Trophoblast cell (in vitro differentiated cells and primary cell): ENCODE measurements around the gene DGKZ.

Experiments
- DNase-seq, 2 donors: peaks; one replicate each; pipeline ENCODE4 v3.0.0-alpha.2; 2016
- H2AFZ ChIP-seq: 2 replicates; pipeline ENCODE4 v1.6.1; 2013; ENCODE audit warnings: low read length, moderate library complexity, mild to moderate bottlenecking; ENCODE audit not compliant: insufficient read depth, poor library complexity
- H2AK5ac ChIP-seq: 2 replicates; pipeline ENCODE4 v1.6.1; 2013; ENCODE audit warnings: mild to moderate bottlenecking, low read length
- H2BK120ac ChIP-seq: 2 replicates; pipeline ENCODE4 v1.6.1; 2013; ENCODE audit warnings: low read length, mild to moderate bottlenecking, moderate library complexity; ENCODE audit not compliant: insufficient read depth, poor library complexity
- H2BK12ac ChIP-seq: 2 replicates; pipeline ENCODE4 v1.6.1; 2013; ENCODE audit warnings: mild to moderate bottlenecking, low read length, moderate library complexity
- H2BK5ac ChIP-seq: 2 replicates; pipeline ENCODE4 v1.6.1; 2013; ENCODE audit warnings: low read length, low read depth, moderate library complexity, mild to moderate bottlenecking; ENCODE audit not compliant: poor library complexity
- H3K14ac ChIP-seq: 2 replicates; pipeline ENCODE4 v1.6.1; 2013; ENCODE audit warnings: mild to moderate bottlenecking, low read length
- H3K18ac ChIP-seq: 2 replicates; pipeline ENCODE4 v1.6.1; 2013; ENCODE audit warnings: mild to moderate bottlenecking, low read length
- H3K23ac ChIP-seq: 2 replicates; pipeline ENCODE4 v1.6.1; 2013; ENCODE audit warnings: low read length
- H3K27ac ChIP-seq: 2 replicates; pipeline ENCODE4 v1.5.1; 2013; ENCODE audit warnings: low read depth, mild to moderate bottlenecking, inconsistent platforms, low read length, moderate library complexity
- H3K27me3 ChIP-seq: 2 replicates; pipeline ENCODE4 v1.6.1; 2013; ENCODE audit warnings: inconsistent platforms, mild to moderate bottlenecking, low read length, moderate library complexity; ENCODE audit not compliant: insufficient read depth
- H3K36me3 ChIP-seq, 2 experiments: 1 replicate in 1 of 2; 2 replicates in 1 of 2; pipeline ENCODE4 v1.6.1; 2013; ENCODE audit warnings: low read length in 2 of 2, mild to moderate bottlenecking in 2 of 2, moderate library complexity in 1 of 2; ENCODE audit not compliant: insufficient read depth in 2 of 2, control insufficient read depth in 1 of 2
- H3K4ac ChIP-seq: 2 replicates; pipeline ENCODE4 v1.6.1; 2013; ENCODE audit warnings: low read depth, mild to moderate bottlenecking, low read length, moderate library complexity
- H3K4me1 ChIP-seq, 2 experiments: 1 replicate in 1 of 2; 2 replicates in 1 of 2; pipeline ENCODE4 v1.6.1; 2013; ENCODE audit warnings: low read length in 2 of 2, mild to moderate bottlenecking in 2 of 2, moderate library complexity in 1 of 2; ENCODE audit not compliant: insufficient read depth in 2 of 2, control insufficient read depth in 1 of 2
- H3K4me2 ChIP-seq: 2 replicates; pipeline ENCODE4 v1.6.1; 2013; ENCODE audit warnings: inconsistent platforms, mild to moderate bottlenecking, low read length, moderate library complexity
- H3K4me3 ChIP-seq: 2 replicates; pipeline ENCODE4 v1.5.1; 2013; ENCODE audit warnings: mild to moderate bottlenecking, low read depth, low read length, inconsistent platforms
- H3K79me1 ChIP-seq: one replicate; pipeline ENCODE4 v1.6.1; 2013; ENCODE audit warnings: low read length
- H3K79me2 ChIP-seq: 2 replicates; pipeline ENCODE4 v1.6.1; 2013; ENCODE audit warnings: low read length, mild to moderate bottlenecking; ENCODE audit not compliant: control insufficient read depth, insufficient read depth, poor library complexity
- H3K9ac ChIP-seq: 2 replicates; pipeline ENCODE4 v1.6.1; 2013; ENCODE audit warnings: mild to moderate bottlenecking, low read length
- H3K9me3 ChIP-seq: 2 replicates; pipeline ENCODE4 v1.6.1; 2013; ENCODE audit warnings: low read depth, mild to moderate bottlenecking, control low read depth, inconsistent platforms, low read length; ENCODE audit not compliant: insufficient read depth
- H4K12ac ChIP-seq: 2 replicates; pipeline ENCODE4 v1.6.1; 2013; ENCODE audit warnings: low read depth, mild to moderate bottlenecking, low read length, moderate library complexity
- H4K8ac ChIP-seq: 2 replicates; pipeline ENCODE4 v1.6.1; 2013; ENCODE audit warnings: low read depth, mild to moderate bottlenecking, low read length, moderate library complexity
- H4K91ac ChIP-seq: one replicate; pipeline ENCODE4 v1.6.1; 2013; ENCODE audit warnings: low read depth, mild to moderate bottlenecking, low read length, moderate library complexity
- WGBS: extraction: QIAGEN DNeasy Blood & Tissue Kit; methylation state at CpG from one replicate; pipeline ENCODE4 v1.1.7; 2013; ENCODE audit warnings: missing lambda C conversion rate; ENCODE audit not compliant: insufficient read length, insufficient coverage; ENCODE audit errors: extremely low coverage; 5-methylcytosine and 5-hydroxymethylcytosine counted together

The DGKZ gene

DNA sequence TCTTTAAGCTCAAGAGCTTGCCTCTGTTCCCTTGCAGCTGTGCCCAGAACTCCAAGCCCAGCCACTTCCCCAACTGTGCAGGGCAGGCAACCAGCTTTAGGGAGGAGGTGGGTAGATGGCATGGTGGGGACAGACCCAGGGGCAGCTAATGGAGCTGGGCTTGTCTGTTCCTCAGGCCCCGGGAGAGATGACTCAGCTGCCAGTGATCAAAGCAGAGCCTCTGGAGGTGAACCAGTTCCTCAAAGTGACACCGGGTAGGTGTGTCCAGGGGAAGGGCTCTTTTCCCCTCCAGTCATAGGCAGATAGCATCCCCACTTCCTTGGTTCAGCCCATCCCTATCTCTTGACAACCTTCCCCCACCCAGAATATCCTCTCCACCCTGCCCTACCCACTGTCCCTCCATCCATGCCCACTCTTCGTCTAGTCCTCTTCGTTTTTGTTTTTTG is 37.4 kb upstream of the DGKZ start:
- Histone ChIP-seq H3K27me3 (no peaks in the 10 kb centered on the region), H2AK5ac (no peak overlapping the region), H3K27ac (no peak overlapping the region), H4K8ac (no peak overlapping the region), H4K12ac (no peak overlapping the region), H3K36me3 (peaks cover 32 to 33% of the 10 kb centered on the region in 2 experiments), H3K79me2 (peaks cover 3% of the 10 kb centered on the region), H2BK12ac (no peak overlapping the region), H2BK5ac (peak overlapping the region; percentile 5), H3K23ac (no peak overlapping the region), H3K4me3 (no peak overlapping the region), H3K4me1 (peaks cover 10 to 14% of the 10 kb centered on the region in 2 experiments), H2BK120ac (no peak overlapping the region), H3K9ac (no peak overlapping the region), H3K18ac (no peak overlapping the region), H3K9me3 (no peaks in the 10 kb centered on the region), H4K91ac (peak overlapping the region; percentile 41), H2AFZ (no peak overlapping the region), H3K14ac (no peak overlapping the region), H3K79me1 (peaks cover 3% of the 10 kb centered on the region), H3K4ac (no peak overlapping the region), H3K4me2 (no peak overlapping the region)
- peak; percentile 34 to 38 for DNase-seq
- WGBS: no CpG with 5 or more reads among the region's 4 CpGs

- Histone ChIP-seq H4K8ac (no peak overlapping the region), H3K4me2 (no peak overlapping the region), H3K79me1 (no peaks in the 10 kb centered on the region), H3K36me3 (peaks cover 58 to 70% of the 10 kb centered on the region in 2 experiments), H3K4ac (no peak overlapping the region), H2BK12ac (no peak overlapping the region), H2AFZ (no peak overlapping the region), H4K91ac (no peak overlapping the region), H2BK5ac (no peak overlapping the region), H2BK120ac (no peak overlapping the region), H3K79me2 (no peaks in the 10 kb centered on the region), H3K27me3 (no peaks in the 10 kb centered on the region), H3K14ac (no peak overlapping the region), H3K18ac (no peak overlapping the region), H3K27ac (no peak overlapping the region), H3K4me3 (no peak overlapping the region), H3K9me3 (no peaks in the 10 kb centered on the region), H3K23ac (no peak overlapping the region), H3K4me1 (no peaks in the 10 kb centered on the region), H3K9ac (no peak overlapping the region), H4K12ac (no peak overlapping the region), H2AK5ac (no peak overlapping the region)
- peak; percentile 56 to 90 for DNase-seq
- no CpG with 5 or more reads among the region's 16 CpGs for WGBS
Measured at GRCh38 chr11:46315033-46315738, 32.1 kb upstream of the DGKZ start.

- Histone ChIP-seq H3K9me3 (no peaks in the 10 kb centered on the region), H2BK120ac (no peak overlapping the region), H3K27ac (no peak overlapping the region), H2BK5ac (no peak overlapping the region), H3K79me2 (no peaks in the 10 kb centered on the region), H3K4me2 (no peak overlapping the region), H2AK5ac (no peak overlapping the region), H4K91ac (no peak overlapping the region), H3K36me3 (peaks cover 59 to 69% of the 10 kb centered on the region in 2 experiments), H3K23ac (no peak overlapping the region), H3K14ac (no peak overlapping the region), H3K4me3 (no peak overlapping the region), H3K79me1 (no peaks in the 10 kb centered on the region), H4K12ac (no peak overlapping the region), H3K4me1 (no peaks in the 10 kb centered on the region), H2AFZ (no peak overlapping the region), H3K27me3 (no peaks in the 10 kb centered on the region), H2BK12ac (no peak overlapping the region), H3K4ac (no peak overlapping the region), H3K18ac (no peak overlapping the region), H4K8ac (no peak overlapping the region), H3K9ac (no peak overlapping the region)
- no CpG with 5 or more reads among the region's 12 CpGs for WGBS
- DNase-seq: no peak
Measured at GRCh38 chr11:46315783-46316563, 31.3 kb upstream of the DGKZ start.

GRCh38 chr11:46319074-46319453 is 28.2 kb upstream of the DGKZ start:
- no CpG with 5 or more reads among the region's 5 CpGs for WGBS
- H2BK12ac ChIP-seq: no peak overlapping the region
- H4K91ac ChIP-seq: no peak overlapping the region
- no peaks in the 10 kb centered on the region for H3K27me3 ChIP-seq
- H2AFZ ChIP-seq: no peak overlapping the region
- no peak overlapping the region for H3K4ac ChIP-seq
- H4K8ac ChIP-seq: no peak overlapping the region
- H3K79me1 ChIP-seq: no peaks in the 10 kb centered on the region
- H3K9ac ChIP-seq: peak overlapping the region; percentile 23
- H3K9me3 ChIP-seq: no peaks in the 10 kb centered on the region
- no peak overlapping the region for H3K4me2 ChIP-seq
- H3K27ac ChIP-seq: no peak overlapping the region
- no peak for DNase-seq
- H3K18ac ChIP-seq: no peak overlapping the region
- H3K79me2 ChIP-seq: no peaks in the 10 kb centered on the region
- H3K23ac ChIP-seq: no peak overlapping the region
- H3K4me3 ChIP-seq: no peak overlapping the region
- H2AK5ac ChIP-seq: no peak overlapping the region
- H3K14ac ChIP-seq: no peak overlapping the region
- no peak overlapping the region for H2BK5ac ChIP-seq
- no peaks in the 10 kb centered on the region for H3K4me1 ChIP-seq
- H4K12ac ChIP-seq: no peak overlapping the region
- H2BK120ac ChIP-seq: no peak overlapping the region
- peaks cover 44 to 56% of the 10 kb centered on the region in 2 experiments for H3K36me3 ChIP-seq
